Mucosa of descending colon (tissue), 3 donors: Measurements from ENCODE around the gene ARHGAP42. TPM values are rescaled to one million over a fixed set of nuclear protein-coding genes. Genes with fewer than 3 reads are reported as not detected.

ENCODE experiments used
- ATAC-seq: fragments of 200-7000 bp; cut with Tn5 transposase; one replicate; pipeline ENCODE4 v1.9.1; 2020; ENCODE audit warnings: mild to moderate bottlenecking, moderate library complexity
- DNase-seq, 3 donors: peaks; one replicate each; pipeline ENCODE4 v3.0.0-alpha.2; 2020
- H3K36me3 ChIP-seq: fragments of 200-600 bp; one replicate; pipeline ENCODE4 v1.8.0; 2021; ENCODE audit warnings: low read depth, mild to moderate bottlenecking
- H3K4me1 ChIP-seq: fragments of 200-600 bp; one replicate; pipeline ENCODE4 v1.8.0; 2021; ENCODE audit warnings: low read depth, mild to moderate bottlenecking
- H3K4me3 ChIP-seq: fragments of 200-600 bp; one replicate; pipeline ENCODE4 v1.8.0; 2021; ENCODE audit warnings: mild to moderate bottlenecking
- H3K9me3 ChIP-seq: fragments of 200-600 bp; one replicate; pipeline ENCODE4 v1.8.0; 2021; ENCODE audit warnings: mild to moderate bottlenecking
- intact Hi-C, 2 donors: fragments of 100-400 bp; cut with DNase I in 1 of 2; cut with micrococcal nuclease in 1 of 2; formaldehyde crosslinking; loops; one replicate each; pipeline versions ENCODE4 v1.11.0 to v1.11.1; 2022; cut with DNase I, micrococcal nuclease
- total RNA-seq, 3 donors: library from RNA; stranded (reverse); fragmentation: NEBNext Ultra II Directional in 2 of 3; extraction: Animal tissue kit (Norgen Biotek cat#: 25700) in 2 of 3; gene quantifications; one replicate each; pipeline versions ENCODE4 v1.2.1 to v1.2.4, GENCODE V29; 2021 to 2023
- TF ChIP-seq, protein P1 (sequence below): fragments of 200-600 bp; IDR thresholded peaks from one replicate; pipeline ENCODE4 v1.8.0; 2022; ENCODE audit warnings: antibody characterized with exemption, mild to moderate bottlenecking
- donor health status: DM: no; HTN: no; CAD: no; lungs with moderate emphysema.
- donor health status: DM: no; HTN: no; CAD: no.
- donor health status: DM: no; HTN: yes; CAD: no.

ARHGAP42 gene
- total RNA-seq, 3 donors from 2014 or later: 17.6 to 38.9 (median 18.8) TPM

DNA sequence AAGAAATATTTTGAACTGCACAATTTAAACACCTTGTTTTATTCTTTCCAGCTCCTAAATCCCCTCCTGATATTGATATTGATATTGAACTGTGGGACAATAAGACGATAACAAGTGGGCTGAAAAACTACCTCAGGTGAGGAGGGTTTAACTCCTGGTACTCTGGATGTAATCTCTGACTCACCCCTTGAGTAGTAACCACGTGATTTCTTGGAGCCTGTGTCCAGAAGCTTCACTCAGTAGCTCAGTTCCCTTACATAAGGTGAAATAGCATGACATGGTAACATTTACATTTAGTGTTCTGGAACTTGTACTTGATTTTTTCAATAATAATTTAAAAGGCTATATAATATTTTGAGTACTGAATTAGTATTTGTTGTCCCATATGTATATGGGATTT is 274.5 kb downstream of the ARHGAP42 start:
- Histone ChIP-seq H3K36me3 (no peaks in the 10 kb centered on the region), H3K4me3 (no peak overlapping the region), H3K9me3 (no peaks in the 10 kb centered on the region), H3K4me1 (no peaks in the 10 kb centered on the region)
- TF ChIP-seq, protein P1, sequence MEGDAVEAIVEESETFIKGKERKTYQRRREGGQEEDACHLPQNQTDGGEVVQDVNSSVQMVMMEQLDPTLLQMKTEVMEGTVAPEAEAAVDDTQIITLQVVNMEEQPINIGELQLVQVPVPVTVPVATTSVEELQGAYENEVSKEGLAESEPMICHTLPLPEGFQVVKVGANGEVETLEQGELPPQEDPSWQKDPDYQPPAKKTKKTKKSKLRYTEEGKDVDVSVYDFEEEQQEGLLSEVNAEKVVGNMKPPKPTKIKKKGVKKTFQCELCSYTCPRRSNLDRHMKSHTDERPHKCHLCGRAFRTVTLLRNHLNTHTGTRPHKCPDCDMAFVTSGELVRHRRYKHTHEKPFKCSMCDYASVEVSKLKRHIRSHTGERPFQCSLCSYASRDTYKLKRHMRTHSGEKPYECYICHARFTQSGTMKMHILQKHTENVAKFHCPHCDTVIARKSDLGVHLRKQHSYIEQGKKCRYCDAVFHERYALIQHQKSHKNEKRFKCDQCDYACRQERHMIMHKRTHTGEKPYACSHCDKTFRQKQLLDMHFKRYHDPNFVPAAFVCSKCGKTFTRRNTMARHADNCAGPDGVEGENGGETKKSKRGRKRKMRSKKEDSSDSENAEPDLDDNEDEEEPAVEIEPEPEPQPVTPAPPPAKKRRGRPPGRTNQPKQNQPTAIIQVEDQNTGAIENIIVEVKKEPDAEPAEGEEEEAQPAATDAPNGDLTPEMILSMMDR: no peak
- ATAC-seq (no peak), DNase-seq (no peak)
- intact Hi-C loops: no loop called here

DNA sequence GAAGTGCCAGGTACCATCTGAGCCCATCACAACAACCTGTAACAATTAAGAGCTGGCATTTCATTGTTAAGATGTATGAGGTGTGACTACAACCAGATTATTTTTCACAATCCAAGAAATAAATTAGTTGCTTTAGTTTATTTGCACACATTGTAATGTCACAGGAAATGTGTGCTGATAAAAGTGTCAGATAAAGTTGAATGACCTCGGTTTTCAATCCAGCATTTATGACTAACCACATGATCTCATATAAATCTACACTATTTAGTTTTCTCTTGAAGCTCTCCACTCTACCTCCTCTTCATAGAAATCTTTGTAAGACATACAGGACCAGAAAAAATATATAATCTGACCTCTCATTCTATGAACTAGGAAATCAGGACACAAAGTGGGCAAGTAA is 276.3 kb downstream of the ARHGAP42 start:
- Histone ChIP-seq H3K4me1 (no peaks in the 10 kb centered on the region), H3K9me3 (no peaks in the 10 kb centered on the region), H3K36me3 (no peaks in the 10 kb centered on the region), H3K4me3 (no peak overlapping the region)
- TF ChIP-seq, protein P1: no peak
- intact Hi-C loops: no loop called here
- ATAC-seq: no peak
- no peak for DNase-seq

DNA sequence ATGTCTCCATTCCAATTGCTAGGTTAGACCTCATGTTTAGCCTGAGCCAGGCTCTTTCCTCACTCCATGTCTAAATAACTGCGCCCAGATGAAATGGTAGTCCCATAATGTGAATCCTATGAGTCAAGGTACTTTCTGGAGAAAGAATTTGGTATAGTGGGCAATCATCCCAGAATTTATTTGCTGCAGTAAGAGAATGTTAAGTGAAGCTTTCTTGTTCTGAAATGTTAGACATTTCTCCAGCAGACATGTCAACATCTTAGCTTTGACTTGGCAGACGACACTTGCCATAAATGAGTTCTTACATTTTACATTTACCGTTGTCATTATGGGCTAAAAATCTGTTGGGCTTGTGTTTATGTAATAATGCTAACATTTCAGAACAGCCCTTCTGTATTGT is 277.3 kb downstream of the ARHGAP42 start:
- no peaks in the 10 kb centered on the region for H3K36me3 ChIP-seq
- no peak for DNase-seq
- TF ChIP-seq, protein P1: no peak
- H3K9me3 ChIP-seq: no peaks in the 10 kb centered on the region
- H3K4me1 ChIP-seq: no peaks in the 10 kb centered on the region
- no peak overlapping the region for H3K4me3 ChIP-seq
- intact Hi-C loops: no loop called here
- ATAC-seq: no peak

DNA sequence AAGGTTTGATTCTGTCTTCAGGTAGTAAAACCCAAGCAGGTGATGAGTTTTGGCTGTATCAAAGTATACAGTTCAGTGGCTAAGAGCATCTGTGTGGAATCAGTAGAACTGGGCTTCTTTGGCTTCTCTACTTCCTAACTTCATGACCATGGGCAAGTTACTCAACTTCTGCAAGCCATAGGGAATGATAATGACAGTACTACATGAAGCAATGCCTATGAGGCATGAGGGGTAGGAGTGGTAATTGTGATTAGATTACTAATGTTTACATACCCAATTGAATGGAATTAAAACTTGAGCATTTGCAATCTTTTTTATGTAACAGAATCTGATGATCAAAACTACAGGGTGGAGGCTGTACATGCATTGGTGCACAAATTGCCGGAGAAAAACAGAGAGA is 278.3 kb downstream of the ARHGAP42 start:
- Histone ChIP-seq H3K4me1 (no peaks in the 10 kb centered on the region), H3K9me3 (no peaks in the 10 kb centered on the region), H3K36me3 (no peaks in the 10 kb centered on the region), H3K4me3 (no peak overlapping the region)
- no peak for ATAC-seq
- intact Hi-C loops: no loop called here
- DNase-seq: no peak
- TF ChIP-seq, protein P1: no peak

DNA sequence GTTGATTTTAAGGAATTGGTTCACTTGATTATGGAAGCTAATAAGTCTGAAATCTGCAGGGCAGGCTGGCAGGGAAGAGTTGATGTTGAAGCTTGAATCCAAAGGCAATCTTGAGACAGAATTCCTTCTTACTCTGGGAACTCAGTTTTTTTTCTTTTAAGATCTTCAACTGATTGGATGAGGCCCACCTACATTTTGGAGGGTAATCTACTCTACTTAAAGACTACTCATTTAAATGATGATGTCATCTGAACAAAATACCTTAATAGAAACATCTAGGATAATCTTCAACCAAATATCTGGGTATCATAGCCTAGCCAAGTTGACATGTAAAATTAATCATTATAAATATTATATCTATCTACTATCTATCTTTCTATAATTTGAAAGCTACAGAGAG is 279.3 kb downstream of the ARHGAP42 start:
- no peak for ATAC-seq
- H3K4me1 ChIP-seq: no peaks in the 10 kb centered on the region
- no peaks in the 10 kb centered on the region for H3K36me3 ChIP-seq
- no peak for DNase-seq
- H3K9me3 ChIP-seq: no peaks in the 10 kb centered on the region
- H3K4me3 ChIP-seq: no peak overlapping the region
- intact Hi-C loops: no loop called here
- TF ChIP-seq, protein P1: no peak

DNA sequence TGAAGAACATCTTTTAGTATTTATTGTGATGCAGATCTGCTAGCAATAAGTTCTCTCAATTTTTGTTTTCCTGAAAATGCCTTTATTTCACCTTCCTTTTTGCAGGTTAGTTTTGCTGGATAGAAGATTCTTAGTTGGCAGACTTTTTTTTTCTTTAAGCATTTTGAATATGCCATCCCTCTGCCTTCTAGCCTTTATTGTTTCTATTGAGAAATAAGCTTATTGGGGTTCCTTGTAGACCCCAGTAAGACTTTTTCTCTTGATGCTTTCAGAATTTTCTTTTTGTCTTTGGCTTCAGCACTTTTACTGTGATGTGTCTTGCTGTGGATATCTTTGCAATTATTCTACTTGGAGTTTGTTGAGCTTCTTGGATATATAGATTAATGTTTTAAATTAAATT is 281.9 kb downstream of the ARHGAP42 start:
- TF ChIP-seq, protein P1: no peak
- intact Hi-C loops: no loop called here
- Histone ChIP-seq H3K9me3 (no peaks in the 10 kb centered on the region), H3K4me1 (no peaks in the 10 kb centered on the region), H3K4me3 (no peak overlapping the region), H3K36me3 (no peaks in the 10 kb centered on the region)
- DNase-seq (no peak), ATAC-seq (no peak)
